Effector memory CD8-positive, alpha-beta T cell (primary cell): ENCODE measurements around the gene TEC.

Source experiments
- ATAC-seq: fragments of 150-1000 bp; cut with Tn5 transposase; replicated peaks from 2 replicates; pipeline ENCODE4 v1.10.0; 2021; ENCODE audit warnings: mild to moderate bottlenecking, moderate library complexity
- DNase-seq, 3 experiments: peaks; one replicate each; pipeline ENCODE4 v3.0.0; 2021
- H3K27ac Mint-ChIP-seq, 2 donors: one replicate each; pipeline ENCODE4 v1.8.0; 2022; ENCODE audit warnings: mild to moderate bottlenecking in 2 of 2, mixed read lengths in 2 of 2, moderate library complexity in 2 of 2
- H3K27me3 Mint-ChIP-seq, 2 donors: one replicate each; pipeline ENCODE4 v1.8.0; 2022; ENCODE audit warnings: mixed read lengths in 2 of 2
- H3K36me3 Mint-ChIP-seq: one replicate; pipeline ENCODE4 v1.8.0; 2022; ENCODE audit warnings: mild to moderate bottlenecking, moderate library complexity, mixed read lengths; ENCODE audit not compliant: insufficient read depth
- H3K4me1 Mint-ChIP-seq, 2 donors: one replicate each; pipeline ENCODE4 v1.8.0; 2022; ENCODE audit warnings: low read depth in 2 of 2, mixed read lengths in 2 of 2
- H3K4me3 Mint-ChIP-seq, 2 donors: one replicate each; pipeline ENCODE4 v1.8.0; 2022; ENCODE audit warnings: mild to moderate bottlenecking in 2 of 2, mixed read lengths in 2 of 2, moderate library complexity in 2 of 2
- H3K9me3 Mint-ChIP-seq, 2 donors: one replicate each; pipeline ENCODE4 v1.8.0; 2022; ENCODE audit warnings: mixed read lengths in 2 of 2

The TEC gene

DNA sequence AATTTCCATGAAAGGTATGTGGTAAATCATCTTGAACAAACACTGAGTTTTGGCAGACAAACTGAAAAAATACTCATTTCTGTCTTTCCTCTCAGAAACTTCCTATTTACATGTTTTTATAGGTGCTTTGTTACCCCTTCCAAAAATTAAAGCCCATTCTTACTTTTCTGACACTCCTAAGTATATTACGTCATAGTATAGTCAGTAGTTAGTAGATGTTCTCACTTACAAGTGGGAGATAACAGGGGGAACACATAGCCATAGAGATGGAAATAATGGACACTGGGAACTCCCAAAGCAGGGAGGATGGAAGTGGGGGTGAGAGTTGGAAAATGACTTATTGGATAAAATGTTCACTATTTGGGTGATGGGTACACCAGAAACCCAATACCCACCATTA lies 164.4 kb downstream of the TEC start:
- ATAC-seq (no peak), DNase-seq (no peak)
- no peaks in the 10 kb centered on the region for H3K27me3 Mint-ChIP-seq
- peaks cover 46% of the 10 kb centered on the region for H3K36me3 Mint-ChIP-seq
- H3K9me3 Mint-ChIP-seq = no peaks in the 10 kb centered on the region
- peaks cover 0 to 9% of the 10 kb centered on the region in 2 donors for H3K4me1 Mint-ChIP-seq
- H3K27ac Mint-ChIP-seq = no peak overlapping the region
- H3K4me3 Mint-ChIP-seq = no peak overlapping the region

DNA sequence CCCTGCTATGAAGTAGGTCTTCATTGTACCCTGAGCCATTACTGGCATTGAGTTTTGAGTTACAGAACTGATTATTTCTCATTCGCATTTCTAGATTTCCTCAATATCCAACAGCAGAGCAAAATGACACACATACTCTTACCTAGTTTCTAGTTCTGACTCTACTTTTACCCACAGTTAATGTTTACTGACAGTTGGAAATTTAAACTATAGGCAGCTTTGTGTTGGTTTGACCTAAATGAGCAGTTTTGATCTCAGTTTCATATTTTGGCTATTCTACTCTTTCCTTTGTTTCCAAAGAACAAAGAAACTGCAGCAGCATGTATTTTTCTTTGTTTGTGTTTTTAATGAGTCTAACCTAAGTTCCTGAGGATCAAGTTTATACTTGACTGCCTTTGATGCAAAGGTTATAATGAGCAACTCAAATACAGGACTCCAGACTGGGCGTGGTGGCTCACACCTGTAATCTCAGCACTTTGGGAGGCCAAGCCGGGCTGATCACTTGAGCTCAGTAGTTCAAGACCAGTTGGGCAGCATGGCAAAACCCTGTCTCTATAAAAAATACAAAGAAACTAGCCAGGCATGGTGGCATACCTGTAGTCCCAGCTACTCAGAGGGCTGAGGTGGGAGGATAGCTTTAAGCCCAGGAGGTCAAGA lies 166.0 kb downstream of the TEC start:
- peaks cover 0 to 9% of the 10 kb centered on the region in 2 donors for H3K4me1 Mint-ChIP-seq
- ATAC-seq (no peak), DNase-seq (no peak)

DNA sequence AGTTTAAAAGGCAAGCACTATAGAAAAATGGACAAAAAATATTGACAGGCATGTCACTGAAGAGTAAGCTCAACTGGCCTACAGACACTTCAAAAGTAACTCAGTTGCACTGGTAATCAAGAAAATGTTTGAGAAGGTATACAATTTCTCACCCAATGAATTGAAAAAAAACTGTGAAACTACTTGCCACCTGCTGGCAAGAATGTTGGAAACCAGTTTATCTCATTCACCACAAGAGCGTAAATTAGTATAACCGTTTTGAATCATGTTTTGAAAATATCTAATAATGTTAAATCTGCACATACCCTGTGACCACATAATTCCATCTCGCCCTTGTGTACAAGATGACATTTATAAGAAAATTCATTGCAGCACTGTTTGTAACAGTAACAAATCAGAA lies 167.3 kb downstream of the TEC start:
- H3K27me3 Mint-ChIP-seq = no peaks in the 10 kb centered on the region
- peak overlapping the region in 1 of 2 donors; percentile 26 for H3K27ac Mint-ChIP-seq
- ATAC-seq = no peak
- H3K4me3 Mint-ChIP-seq = no peak overlapping the region
- peaks cover 51% of the 10 kb centered on the region for H3K36me3 Mint-ChIP-seq
- H3K4me1 Mint-ChIP-seq = peaks cover 0 to 9% of the 10 kb centered on the region in 2 donors
- DNase-seq = no peak
- no peaks in the 10 kb centered on the region for H3K9me3 Mint-ChIP-seq

More for the DNA sequence above, 166.0 kb downstream of the TEC start:
- Mint-ChIP-seq H3K9me3 (no peaks in the 10 kb centered on the region), H3K4me3 (no peak overlapping the region), H3K27me3 (no peaks in the 10 kb centered on the region), H3K27ac (peak overlapping the region in 1 of 2 donors; percentile 87), H3K36me3 (peaks cover 50% of the 10 kb centered on the region)

DNA sequence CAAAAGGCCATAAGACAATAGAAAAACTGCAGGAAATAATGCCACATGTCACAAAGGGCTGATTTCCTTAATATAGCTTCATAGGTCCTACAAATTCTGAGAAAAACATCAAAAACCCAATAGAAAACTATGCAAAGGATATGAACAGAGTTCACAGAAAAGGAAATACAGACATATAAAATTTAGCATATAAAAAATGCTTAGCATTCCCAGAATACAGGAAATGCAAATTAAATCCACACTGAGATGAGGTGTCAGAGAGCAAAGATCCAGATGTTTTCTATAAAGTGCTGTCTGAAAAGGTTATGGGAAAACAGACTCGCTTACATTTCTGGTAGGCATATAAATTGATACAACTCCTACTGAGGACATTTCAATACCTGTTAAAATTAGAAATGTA lies 169.4 kb downstream of the TEC start:
- Mint-ChIP-seq H3K4me3 (no peak overlapping the region), H3K4me1 (peaks cover 0 to 9% of the 10 kb centered on the region in 2 donors), H3K27me3 (peaks cover 0 to 4% of the 10 kb centered on the region in 2 donors), H3K9me3 (no peaks in the 10 kb centered on the region), H3K27ac (no peak overlapping the region), H3K36me3 (peaks cover 51% of the 10 kb centered on the region)
- ATAC-seq (no peak), DNase-seq (no peak)

DNA sequence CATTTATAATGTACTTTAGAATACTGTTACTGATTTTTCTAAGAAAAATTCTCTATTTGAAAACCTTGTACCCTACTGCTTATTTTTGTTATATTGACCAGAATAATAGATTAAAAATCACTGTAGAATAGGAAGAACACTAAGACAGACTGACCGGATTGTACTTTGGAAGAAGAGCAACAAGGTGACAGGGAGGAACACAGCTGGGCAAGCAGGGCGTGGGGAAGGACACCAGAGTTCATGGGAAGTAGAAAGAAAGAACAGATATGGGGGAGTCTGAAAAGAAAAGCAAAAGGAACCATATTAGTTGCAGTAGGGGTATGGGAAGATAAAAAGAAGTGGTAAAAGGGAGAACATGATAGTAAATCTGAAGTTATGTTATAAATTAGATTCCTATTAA lies 174.2 kb downstream of the TEC start:
- H3K4me1 Mint-ChIP-seq = no peaks in the 10 kb centered on the region
- no peak for ATAC-seq
- peaks cover 0 to 10% of the 10 kb centered on the region in 2 donors for H3K27me3 Mint-ChIP-seq
- H3K27ac Mint-ChIP-seq = no peak overlapping the region
- peaks cover 30% of the 10 kb centered on the region for H3K36me3 Mint-ChIP-seq
- no peak overlapping the region for H3K4me3 Mint-ChIP-seq
- no peaks in the 10 kb centered on the region for H3K9me3 Mint-ChIP-seq
- DNase-seq = no peak

DNA sequence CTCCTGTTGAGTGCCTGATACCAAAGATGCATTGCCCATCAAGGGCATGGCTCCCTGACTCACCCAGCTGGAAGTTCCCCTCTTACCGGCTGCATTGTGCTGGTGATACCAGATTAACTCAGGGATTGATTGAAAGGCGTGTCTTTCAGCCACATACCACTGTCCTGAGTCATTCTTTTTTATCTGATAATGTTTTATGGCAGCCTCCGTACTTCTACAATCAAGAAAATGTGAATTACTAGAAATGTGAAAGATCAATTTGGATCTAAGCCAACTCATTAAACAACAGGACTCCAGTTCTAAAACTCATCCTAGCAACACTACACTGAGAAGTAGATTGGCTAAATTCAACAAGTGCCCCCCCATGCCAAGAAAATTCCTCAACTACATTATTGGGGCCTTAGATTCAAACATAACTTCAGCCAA lies 175.6 kb downstream of the TEC start:
- H3K36me3 Mint-ChIP-seq = peaks cover 35% of the 10 kb centered on the region
- no peak for ATAC-seq
- no peaks in the 10 kb centered on the region for H3K4me1 Mint-ChIP-seq
- DNase-seq = no peak
- no peaks in the 10 kb centered on the region for H3K9me3 Mint-ChIP-seq
- peaks cover 0 to 10% of the 10 kb centered on the region in 2 donors for H3K27me3 Mint-ChIP-seq
- no peak overlapping the region for H3K4me3 Mint-ChIP-seq
- no peak overlapping the region for H3K27ac Mint-ChIP-seq

DNA sequence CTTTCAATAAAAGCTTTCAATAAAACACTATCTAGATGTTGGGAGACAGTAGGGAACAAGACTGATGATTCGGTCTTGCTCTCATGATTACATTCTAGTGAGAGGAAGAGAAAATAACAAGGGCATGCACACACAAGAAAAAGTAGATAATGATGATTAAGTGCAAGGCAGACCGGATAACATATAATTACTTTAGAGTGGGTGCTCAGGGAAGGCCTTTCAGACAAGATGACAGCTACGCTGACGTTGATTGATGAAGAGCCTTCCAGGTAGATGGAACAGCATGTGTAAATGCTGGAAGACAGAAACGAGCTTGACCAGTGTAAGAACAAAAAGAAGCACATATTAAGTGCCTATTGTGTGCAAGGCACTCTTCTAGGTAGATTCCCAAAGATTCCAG lies 179.0 kb downstream of the TEC start:
- Mint-ChIP-seq H3K9me3 (no peaks in the 10 kb centered on the region), H3K36me3 (peaks cover 36% of the 10 kb centered on the region), H3K27me3 (peaks cover 0 to 11% of the 10 kb centered on the region in 2 donors), H3K27ac (no peak overlapping the region), H3K4me3 (no peak overlapping the region), H3K4me1 (peaks cover 0 to 3% of the 10 kb centered on the region in 2 donors)
- DNase-seq = no peak
- ATAC-seq = no peak

DNA sequence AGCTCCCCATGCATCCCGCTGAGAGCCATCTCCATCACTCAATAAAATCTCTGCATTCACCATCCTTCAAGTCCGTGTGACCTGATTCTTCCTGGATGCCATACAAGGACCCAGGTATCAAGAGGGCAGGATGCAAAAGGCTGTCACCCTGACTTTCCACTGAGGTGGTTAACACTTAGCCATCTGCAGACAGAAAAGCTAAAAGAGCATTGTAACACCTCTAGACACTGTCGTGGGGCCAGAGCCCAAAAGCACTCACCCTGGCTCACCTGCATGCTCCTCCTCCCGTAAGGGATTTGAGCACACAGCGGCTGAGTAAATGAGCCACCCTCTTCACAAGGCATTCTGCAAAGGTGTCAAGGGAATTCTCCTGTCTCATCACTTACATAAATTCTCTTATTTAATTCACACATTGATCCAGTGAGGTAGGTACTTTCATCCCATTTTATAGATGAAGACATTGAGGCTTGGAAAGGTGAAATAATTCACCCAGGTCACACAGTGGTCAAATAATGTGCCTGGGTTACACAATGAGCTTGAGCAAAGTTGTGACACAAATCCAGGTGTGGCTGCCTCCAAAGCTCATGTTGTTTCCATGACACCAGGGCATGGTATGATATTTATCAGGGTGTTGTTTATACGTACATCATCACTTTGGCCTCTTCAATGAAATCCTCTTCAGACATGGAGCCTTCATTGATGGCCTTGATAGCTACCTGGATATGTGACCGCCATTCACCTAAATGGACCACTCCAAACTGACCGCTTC lies 183.6 kb downstream of the TEC start:
- H3K36me3 Mint-ChIP-seq = peaks cover 50% of the 10 kb centered on the region
- H3K27me3 Mint-ChIP-seq = peaks cover 0 to 6% of the 10 kb centered on the region in 2 donors
- DNase-seq (no peak), ATAC-seq (peak; percentile 27)
- H3K27ac Mint-ChIP-seq = peak overlapping the region in 1 of 2 donors; percentile 41
- peaks cover 0 to 7% of the 10 kb centered on the region in 2 donors for H3K4me1 Mint-ChIP-seq
- H3K4me3 Mint-ChIP-seq = no peak overlapping the region
- no peaks in the 10 kb centered on the region for H3K9me3 Mint-ChIP-seq
